Loucy (cell line): Measurements from ENCODE around the gene FHIT.

Experiments used
- H2AFZ ChIP-seq: fragments of 200-600 bp; sonication (generic); 2 replicates; pipeline ENCODE4 v1.6.0; 2016; ENCODE audit warnings: antibody characterized with exemption, mild to moderate bottlenecking, low read length, moderate library complexity
- H3F3A ChIP-seq: fragments of 200-600 bp; 2 replicates; pipeline ENCODE4 v1.6.0; 2016; ENCODE audit warnings: antibody characterized with exemption, low read depth, mild to moderate bottlenecking
- H3K27me3 ChIP-seq: fragments of 200-600 bp; sonication (generic); 2 replicates; pipeline ENCODE4 v1.6.1; 2014; ENCODE audit warnings: low read length, mild to moderate bottlenecking; ENCODE audit not compliant: insufficient read depth, poor library complexity, severe bottlenecking
- H3K36me3 ChIP-seq: fragments of 200-600 bp; sonication (generic); 2 replicates; pipeline ENCODE4 v1.6.1; 2016; ENCODE audit warnings: low read length; ENCODE audit not compliant: insufficient read depth
- H3K4me1 ChIP-seq: fragments of 200-600 bp; sonication (generic); 2 replicates; pipeline ENCODE4 v1.5.1; 2014; ENCODE audit warnings: low read length, mild to moderate bottlenecking; ENCODE audit not compliant: insufficient read depth, poor library complexity, severe bottlenecking
- H3K4me2 ChIP-seq: fragments of 200-600 bp; sonication (generic); 2 replicates; pipeline ENCODE4 v1.6.0; 2014; ENCODE audit warnings: antibody characterized with exemption, low read length, low read depth, mild to moderate bottlenecking; ENCODE audit not compliant: poor library complexity, severe bottlenecking
- H3K4me3 ChIP-seq: fragments of 200-600 bp; sonication (generic); 2 replicates; pipeline ENCODE4 v1.5.1; 2014; ENCODE audit warnings: low read length, mild to moderate bottlenecking, mixed read lengths; ENCODE audit not compliant: poor library complexity, severe bottlenecking
- H3K79me2 ChIP-seq: fragments of 200-600 bp; sonication (generic); 2 replicates; pipeline ENCODE4 v1.6.1; 2014; ENCODE audit warnings: low read length; ENCODE audit not compliant: insufficient read depth
- H3K9ac ChIP-seq: fragments of 200-600 bp; sonication (generic); 2 replicates; pipeline ENCODE4 v1.6.0; 2014; ENCODE audit warnings: mild to moderate bottlenecking, low read depth, low read length, moderate library complexity; ENCODE audit not compliant: poor library complexity, severe bottlenecking
- H3K9me2 ChIP-seq: fragments of 200-600 bp; sonication (generic); replicated peaks from 2 replicates; pipeline ENCODE4 v1.6.1; 2016; ENCODE audit warnings: low read depth, low read length, mixed read lengths
- H3K9me3 ChIP-seq: fragments of 200-600 bp; sonication (generic); 2 replicates; pipeline ENCODE4 v1.6.1; 2014; ENCODE audit warnings: mild to moderate bottlenecking, antibody characterized with exemption, low read length, low read depth; ENCODE audit not compliant: insufficient read depth
- H4K20me1 ChIP-seq: fragments of 200-600 bp; sonication (generic); 2 replicates; pipeline ENCODE4 v1.6.0; 2014; ENCODE audit warnings: antibody characterized with exemption, low read length, mild to moderate bottlenecking; ENCODE audit not compliant: insufficient read depth, poor library complexity, severe bottlenecking
- EZH2phosphoT487 ChIP-seq: fragments of 200-600 bp; IDR thresholded peaks from 2 replicates; pipeline ENCODE4 v1.6.1; 2018; ENCODE audit warnings: antibody characterized with exemption, mild to moderate bottlenecking, moderate library complexity, borderline replicate concordance
- TF ChIP-seq, protein P1 (sequence below): fragments of 200-600 bp; sonication (generic); conservative IDR thresholded peaks from 2 replicates; pipeline ENCODE4 v1.5.1; 2014; ENCODE audit warnings: mild to moderate bottlenecking, antibody characterized with exemption, low read length

Gene FHIT

GRCh38 chr3:61157414-61157813 lies 93.8 kb downstream of the FHIT start:
- TF ChIP-seq, protein P1, sequence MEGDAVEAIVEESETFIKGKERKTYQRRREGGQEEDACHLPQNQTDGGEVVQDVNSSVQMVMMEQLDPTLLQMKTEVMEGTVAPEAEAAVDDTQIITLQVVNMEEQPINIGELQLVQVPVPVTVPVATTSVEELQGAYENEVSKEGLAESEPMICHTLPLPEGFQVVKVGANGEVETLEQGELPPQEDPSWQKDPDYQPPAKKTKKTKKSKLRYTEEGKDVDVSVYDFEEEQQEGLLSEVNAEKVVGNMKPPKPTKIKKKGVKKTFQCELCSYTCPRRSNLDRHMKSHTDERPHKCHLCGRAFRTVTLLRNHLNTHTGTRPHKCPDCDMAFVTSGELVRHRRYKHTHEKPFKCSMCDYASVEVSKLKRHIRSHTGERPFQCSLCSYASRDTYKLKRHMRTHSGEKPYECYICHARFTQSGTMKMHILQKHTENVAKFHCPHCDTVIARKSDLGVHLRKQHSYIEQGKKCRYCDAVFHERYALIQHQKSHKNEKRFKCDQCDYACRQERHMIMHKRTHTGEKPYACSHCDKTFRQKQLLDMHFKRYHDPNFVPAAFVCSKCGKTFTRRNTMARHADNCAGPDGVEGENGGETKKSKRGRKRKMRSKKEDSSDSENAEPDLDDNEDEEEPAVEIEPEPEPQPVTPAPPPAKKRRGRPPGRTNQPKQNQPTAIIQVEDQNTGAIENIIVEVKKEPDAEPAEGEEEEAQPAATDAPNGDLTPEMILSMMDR, result no peak
- no peak for TF ChIP-seq EZH2phosphoT487
- H4K20me1 ChIP-seq, result no peaks in the 10 kb centered on the region
- no peaks in the 10 kb centered on the region for H3K9me2 ChIP-seq
- no peaks in the 10 kb centered on the region for H3K36me3 ChIP-seq
- no peaks in the 10 kb centered on the region for H3K27me3 ChIP-seq
- H3F3A ChIP-seq, result 0 out of 2 replicates have a peak, but pooled peaks cover 2% of the 10 kb centered on the region
- H3K79me2 ChIP-seq, result no peaks in the 10 kb centered on the region
- H3K4me3 ChIP-seq, result no peak overlapping the region
- no peaks in the 10 kb centered on the region for H3K9me3 ChIP-seq
- H3K4me1 ChIP-seq, result peaks cover 21% of the 10 kb centered on the region
- no peak overlapping the region for H3K9ac ChIP-seq
- no peak overlapping the region for H2AFZ ChIP-seq
- H3K4me2 ChIP-seq, result no peak overlapping the region

DNA sequence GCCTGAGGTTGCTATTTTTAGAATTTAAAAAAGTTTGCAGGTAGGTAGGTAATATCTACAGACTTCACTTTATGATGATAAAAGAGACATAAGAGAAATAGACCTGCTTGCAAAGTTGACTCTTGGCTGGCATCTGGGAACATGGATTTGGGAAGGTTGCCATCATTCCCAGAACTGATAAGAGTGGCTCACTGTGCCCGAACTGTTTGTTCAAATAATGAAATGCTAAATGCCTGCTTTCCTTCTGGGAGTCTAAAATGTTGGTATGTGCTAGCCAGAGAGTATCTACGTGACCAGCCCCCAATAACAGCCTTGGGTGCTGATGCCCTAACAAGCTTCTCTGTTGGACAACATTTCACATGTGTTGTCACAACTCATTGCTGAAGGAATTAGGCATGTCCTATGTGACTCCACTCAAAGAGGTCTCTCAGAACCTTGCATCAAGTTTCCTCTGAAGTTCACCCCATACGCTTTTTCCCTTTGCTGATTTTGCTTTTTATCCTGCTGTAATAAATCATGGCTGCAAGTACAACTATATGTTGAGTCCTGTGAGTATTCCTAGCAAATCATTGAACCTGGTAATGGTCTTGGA lies 95.5 kb downstream of the FHIT start:
- no peaks in the 10 kb centered on the region for H3K79me2 ChIP-seq
- H3F3A ChIP-seq, result 0 out of 2 replicates have a peak, but pooled peaks cover 2% of the 10 kb centered on the region
- no peak overlapping the region for H2AFZ ChIP-seq
- no peak overlapping the region for H3K4me2 ChIP-seq
- H3K9me2 ChIP-seq, result no peaks in the 10 kb centered on the region
- H4K20me1 ChIP-seq, result no peaks in the 10 kb centered on the region
- H3K36me3 ChIP-seq, result no peaks in the 10 kb centered on the region
- TF ChIP-seq, protein P1, result no peak
- TF ChIP-seq EZH2phosphoT487, result no peak
- no peak overlapping the region for H3K9ac ChIP-seq
- H3K4me1 ChIP-seq, result peaks cover 21% of the 10 kb centered on the region
- no peaks in the 10 kb centered on the region for H3K27me3 ChIP-seq
- no peak overlapping the region for H3K4me3 ChIP-seq
- no peaks in the 10 kb centered on the region for H3K9me3 ChIP-seq

GRCh38 chr3:61154457-61155198 lies 96.6 kb downstream of the FHIT start:
- Histone ChIP-seq H3K9me2 (no peaks in the 10 kb centered on the region), H3K4me1 (peaks cover 21% of the 10 kb centered on the region), H3K79me2 (no peaks in the 10 kb centered on the region), H3K9ac (no peak overlapping the region), H4K20me1 (no peaks in the 10 kb centered on the region), H3K27me3 (no peaks in the 10 kb centered on the region), H3K9me3 (no peaks in the 10 kb centered on the region), H3K36me3 (no peaks in the 10 kb centered on the region), H3F3A (0 out of 2 replicates have a peak, but pooled peaks cover 2% of the 10 kb centered on the region), H3K4me3 (no peak overlapping the region), H3K4me2 (no peak overlapping the region), H2AFZ (no peak overlapping the region)
- TF ChIP-seq EZH2phosphoT487, result no peak
- TF ChIP-seq, protein P1, result no peak
